HG03045 (cell line): ENCODE measurements around the gene RHOJ.
"Not testable (repeated sequence)": the region's sequence is repeated elsewhere in the genome, so short reads cannot be mapped to it uniquely, and the experiment has no call there.

Experiments
- ATAC-seq: cut with Tn5 transposase; IDR thresholded peaks from one replicate; pipeline ENCODE4 v1.9.1; 2021; ENCODE audit warnings: mild to moderate bottlenecking, moderate library complexity; ENCODE audit not compliant: unreplicated experiment

The RHOJ gene

GRCh38 chr14:63296060-63296563, 91.9 kb downstream of the RHOJ start:
- ATAC-seq, result no peak

GRCh38 chr14:63297372-63298063, 93.3 kb downstream of the RHOJ start:
- no peak for ATAC-seq

- ATAC-seq, result no peak
Observed at GRCh38 chr14:63299351-63300110, 95.3 kb downstream of the RHOJ start.

- ATAC-seq, result no peak
Observed at GRCh38 chr14:63300854-63301253, 96.6 kb downstream of the RHOJ start.

GRCh38 chr14:63301891-63302534, 97.8 kb downstream of the RHOJ start:
- no peak for ATAC-seq

- not testable (repeated sequence) for ATAC-seq
Observed at GRCh38 chr14:63304429-63304828, 100.2 kb downstream of the RHOJ start.

GRCh38 chr14:63308723-63309317, 104.6 kb downstream of the RHOJ start:
- no peak for ATAC-seq

- no peak for ATAC-seq
Observed at GRCh38 chr14:63318835-63319234, 114.6 kb downstream of the RHOJ start, which contains the start of gene GPHB5. TSS of gene GPHB5 (minus strand) at chr14:63318935. CDS start at chr14:63317849, 1,086 bp downstream.

- no peak for ATAC-seq
Observed at GRCh38 chr14:63322472-63322871, 118.2 kb downstream of the RHOJ start.

GRCh38 chr14:63322897-63323573, 118.8 kb downstream of the RHOJ start:
- no peak for ATAC-seq

GRCh38 chr14:63326840-63327239, 122.6 kb downstream of the RHOJ start:
- no peak for ATAC-seq

GRCh38 chr14:63328787-63329737, 124.8 kb downstream of the RHOJ start:
- no peak for ATAC-seq

GRCh38 chr14:63342371-63342770, 138.1 kb downstream of the RHOJ start:
- ATAC-seq, result no peak
